Frontal cortex (tissue), 4 donors: Measurements from ENCODE around the gene SUCO. TPM values are rescaled to one million over a fixed set of nuclear protein-coding genes. Genes with fewer than 3 reads are reported as not detected.

Experiments
- DNase-seq, 2 donors: peaks; one replicate each; pipeline ENCODE4 v3.0.0; 2012; ENCODE audit warnings: low spot score in 2 of 2
- FAIRE-seq: peaks from 2 replicates; lab custom pipeline; 2012; peaks lifted over from hg19 to GRCh38; lab: Jason Lieb, UNC
- small RNA-seq: library from RNA; depleted of rRNA; stranded (forward); fragments of <200 nt; gene quantifications from one replicate; pipeline ENCODE3, GENCODE V24; 2014
- total RNA-seq: library from RNA; depleted of rRNA; stranded (reverse); fragments of >200 nt; gene quantifications from one replicate; pipeline ENCODE4 v1.2.3, GENCODE V29; 2014
- donor health status: control.
- donor health status: control.
- donor health status: control.

Gene SUCO
- total RNA-seq, 1 donor from 2014 or later, result 77.0 TPM

DNA sequence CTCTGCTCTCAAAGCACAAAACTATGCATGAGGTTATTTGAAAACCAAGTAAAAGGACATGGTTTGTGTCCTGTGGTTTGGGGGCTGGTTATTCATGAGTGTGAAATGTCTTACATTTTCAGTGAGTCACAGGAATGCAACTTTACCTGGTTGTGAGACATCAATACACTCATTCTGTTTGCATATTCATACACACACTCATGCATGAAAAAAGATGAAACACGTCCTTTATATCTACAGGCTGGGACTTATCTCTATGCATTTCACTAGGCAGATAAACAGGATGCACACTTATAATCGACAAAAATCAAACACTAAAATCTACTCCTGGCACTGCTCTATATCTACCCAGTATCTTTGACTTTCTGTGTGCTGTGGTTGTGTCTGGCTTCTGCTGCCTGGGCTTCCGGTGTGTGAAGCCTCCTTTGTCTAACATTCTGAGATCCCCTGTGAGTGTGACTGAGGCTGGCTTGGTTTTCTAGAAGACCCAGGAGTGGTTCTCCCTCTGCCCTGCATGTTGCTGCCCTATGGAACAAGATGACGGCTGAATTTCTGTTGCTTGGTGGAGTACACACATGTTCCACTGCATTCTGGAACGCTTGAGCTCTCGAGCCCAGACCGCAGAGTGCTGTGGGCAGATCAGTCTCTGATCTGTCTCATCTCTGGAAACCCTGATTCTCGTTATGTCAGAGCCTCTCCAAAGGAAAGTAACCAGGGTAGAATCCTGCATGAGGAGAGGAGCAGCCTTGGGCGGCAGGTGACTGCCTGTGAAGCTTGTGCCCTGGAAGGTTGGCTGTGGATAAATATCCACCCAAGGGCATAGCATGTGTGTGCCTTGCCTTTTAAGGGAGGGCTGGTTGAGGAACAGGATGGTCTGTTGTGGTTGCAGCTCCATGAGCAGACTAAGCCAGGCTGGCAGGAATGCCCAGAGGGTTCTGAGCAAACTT, 106.2 kb downstream of the SUCO start:
- FAIRE-seq (no peak), DNase-seq (no peak)

DNA sequence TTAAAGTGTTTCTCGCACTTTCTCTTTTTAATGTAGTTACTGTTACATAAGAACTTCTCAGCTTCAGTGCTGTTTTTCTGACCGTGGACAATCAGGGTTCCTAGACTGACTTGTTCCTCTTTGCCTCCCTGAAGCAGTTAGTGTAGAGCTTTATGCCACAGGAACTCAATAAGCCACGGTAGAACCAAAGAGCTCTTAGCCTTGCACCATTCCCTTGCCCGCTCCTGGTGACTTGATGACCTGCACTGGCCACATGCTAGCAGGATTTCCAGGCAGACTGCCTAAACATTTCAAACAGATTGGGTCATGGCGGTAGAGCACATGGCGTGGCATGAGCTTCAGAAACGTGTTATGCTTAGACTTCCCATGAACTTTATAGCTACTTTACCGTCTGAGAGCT, 107.2 kb downstream of the SUCO start:
- no peak for DNase-seq
- FAIRE-seq, result no peak

DNA sequence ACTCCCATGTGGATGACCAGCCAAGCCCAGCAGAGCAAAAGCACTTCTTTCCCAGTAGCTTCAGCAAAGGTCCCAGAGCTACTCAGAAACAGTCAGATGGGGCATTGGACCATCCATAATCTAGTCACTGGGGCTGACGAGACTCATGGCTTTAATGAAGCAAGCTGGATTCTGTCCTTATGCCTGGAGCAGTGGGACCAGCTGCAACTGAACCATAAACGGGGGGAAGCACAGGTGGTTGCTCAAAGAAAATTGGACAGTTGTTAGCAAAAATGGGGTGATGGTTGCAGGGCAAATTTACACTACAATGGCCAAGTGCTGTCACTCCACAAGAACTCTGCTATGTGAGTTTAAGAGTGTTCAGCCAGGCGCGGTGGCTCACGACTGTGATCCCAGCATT, 108.5 kb downstream of the SUCO start:
- FAIRE-seq (no peak), DNase-seq (no peak)

DNA sequence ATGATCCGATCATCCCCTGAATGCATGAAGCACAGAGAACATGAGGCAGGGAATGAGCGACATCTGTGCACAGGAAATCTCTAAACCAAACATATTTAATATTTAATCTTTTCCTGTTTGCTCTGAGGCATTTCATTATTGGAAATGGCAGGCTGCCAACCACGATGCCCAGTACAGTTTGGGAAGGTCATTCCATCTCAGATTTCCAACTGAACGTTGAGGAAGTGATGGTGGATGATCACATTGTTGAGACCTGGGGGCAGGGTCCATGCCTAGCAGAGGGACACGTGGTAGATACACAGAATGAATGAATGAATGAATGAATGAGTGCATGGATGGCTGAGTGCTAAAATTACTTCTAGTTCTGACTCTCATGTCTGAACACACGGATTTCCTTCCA, 110.0 kb downstream of the SUCO start:
- DNase-seq, result no peak
- FAIRE-seq, result no peak

DNA sequence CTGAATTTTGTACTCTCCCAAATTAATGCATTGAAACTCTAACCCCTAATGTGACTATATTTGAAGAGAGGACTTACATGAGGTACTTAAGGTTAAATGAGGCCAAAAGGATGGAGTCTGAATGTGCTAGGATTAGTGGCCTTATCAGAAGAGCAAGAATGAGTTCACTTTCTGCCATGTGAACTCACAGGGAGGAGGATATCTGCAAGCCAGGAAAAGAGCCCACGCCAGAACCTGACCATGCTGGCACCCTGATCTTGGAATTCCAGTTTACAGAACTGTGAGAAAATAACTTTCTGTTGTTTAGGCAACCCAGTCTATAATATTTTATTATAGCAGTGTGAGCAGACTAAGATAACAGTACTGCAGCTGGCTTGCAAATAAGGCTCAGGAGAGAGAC, 113.7 kb downstream of the SUCO start:
- no peak for DNase-seq
- no peak for FAIRE-seq

DNA sequence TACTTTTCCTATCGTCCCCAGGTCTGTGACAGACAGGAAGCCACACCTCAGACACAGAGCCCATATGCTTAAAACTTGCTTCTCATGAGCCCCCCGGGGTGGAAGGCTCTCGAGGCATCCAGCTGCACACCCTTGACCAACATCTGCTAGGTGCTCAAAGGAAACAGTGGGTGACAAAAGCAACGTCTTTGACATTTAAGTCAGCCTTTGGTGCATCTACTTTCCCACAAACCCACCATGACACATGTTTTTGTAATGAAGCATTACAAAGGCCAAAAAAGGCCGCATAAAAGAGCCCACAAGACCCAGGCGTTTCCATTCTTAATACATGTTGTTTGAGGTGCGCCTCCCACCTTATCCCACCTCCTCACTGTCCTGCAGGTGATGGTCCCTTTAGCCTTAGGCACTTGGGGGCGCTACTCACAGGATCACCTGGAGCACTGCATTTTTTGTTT, 114.2 kb downstream of the SUCO start:
- no peak for FAIRE-seq
- DNase-seq, result no peak

DNA sequence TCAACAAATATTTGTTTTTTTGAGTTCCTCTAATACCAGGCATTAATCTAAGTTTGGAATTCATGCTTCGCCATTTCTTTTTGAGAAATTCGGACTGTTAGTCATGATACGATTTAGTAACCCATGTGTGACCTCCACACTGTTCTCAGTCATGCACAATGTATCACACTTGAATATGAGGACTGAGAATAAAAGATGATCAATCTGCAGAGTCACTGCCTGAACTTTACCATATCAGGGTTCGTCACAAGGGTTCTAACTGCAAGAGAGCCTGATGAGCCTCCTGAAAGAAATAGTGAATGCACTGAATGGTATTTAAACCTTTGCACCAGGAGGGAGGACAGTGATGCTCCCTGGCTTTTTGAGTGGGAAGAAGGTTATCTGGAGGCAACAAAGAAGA, 115.0 kb downstream of the SUCO start:
- FAIRE-seq (no peak), DNase-seq (no peak)

DNA sequence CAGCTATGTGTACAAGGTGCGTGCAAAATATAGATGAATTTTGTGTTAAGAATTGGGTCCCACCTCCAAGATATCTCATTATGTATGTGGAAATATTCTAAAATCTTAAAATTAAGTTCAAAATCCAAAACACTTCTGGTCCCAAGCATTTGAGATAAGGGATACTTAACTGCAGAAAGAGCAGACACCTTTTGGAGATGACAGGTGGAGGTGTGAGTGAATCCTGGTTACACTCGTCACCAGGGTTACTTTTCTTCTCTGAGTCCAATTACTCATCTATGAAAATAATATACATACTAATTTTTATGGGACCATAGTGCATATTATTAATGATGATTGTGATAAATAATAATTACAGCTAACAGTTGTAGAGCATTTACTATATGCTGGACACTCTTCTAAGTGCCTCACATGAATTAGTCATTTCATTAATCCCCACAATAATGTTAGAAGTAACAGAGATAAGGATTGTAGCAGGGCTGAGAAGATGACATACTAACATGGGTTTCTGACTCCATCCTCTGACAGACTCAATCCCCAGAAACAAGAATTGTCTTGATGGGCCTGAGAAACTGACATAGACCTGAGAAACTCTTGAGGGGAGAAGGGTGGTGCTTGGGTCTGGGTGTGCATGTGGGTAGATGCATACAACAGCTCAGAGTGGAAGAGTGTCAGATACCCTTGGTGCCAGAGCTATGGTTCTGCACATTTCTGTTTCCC, 117.7 kb downstream of the SUCO start:
- DNase-seq, result no peak
- no peak for FAIRE-seq

DNA sequence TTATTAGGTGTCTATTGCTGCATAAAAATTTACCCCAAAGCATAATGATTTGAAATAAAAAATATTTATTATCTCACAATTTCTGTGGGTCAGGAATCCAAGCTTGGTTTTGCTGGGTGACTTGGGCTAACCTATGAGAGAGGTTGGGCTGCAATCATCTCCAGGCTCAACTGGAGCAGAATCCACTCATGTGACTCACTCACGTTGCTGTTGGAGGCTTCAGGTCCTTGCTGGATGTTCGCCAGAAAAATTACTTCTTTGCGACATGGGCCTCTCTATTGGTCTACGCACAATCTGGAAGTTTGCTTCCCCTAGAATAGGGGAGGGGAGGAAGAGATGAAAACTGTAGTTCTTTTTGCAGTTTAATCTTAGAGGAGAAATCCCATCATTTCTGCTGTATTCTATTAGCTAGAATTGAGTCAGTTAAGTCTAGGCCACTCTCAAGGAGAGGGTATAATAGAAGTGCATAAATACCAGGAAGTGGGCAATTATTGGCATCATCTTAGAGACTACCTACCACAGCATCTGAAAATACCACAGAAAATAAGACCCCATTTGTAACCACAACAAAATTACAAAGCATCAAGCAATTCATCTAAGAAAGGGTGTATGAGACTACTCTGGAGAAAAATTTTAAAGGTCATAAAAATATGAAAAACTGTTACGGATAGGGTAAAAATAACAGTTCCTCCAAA, 120.2 kb downstream of the SUCO start:
- DNase-seq (no peak), FAIRE-seq (no peak)

DNA sequence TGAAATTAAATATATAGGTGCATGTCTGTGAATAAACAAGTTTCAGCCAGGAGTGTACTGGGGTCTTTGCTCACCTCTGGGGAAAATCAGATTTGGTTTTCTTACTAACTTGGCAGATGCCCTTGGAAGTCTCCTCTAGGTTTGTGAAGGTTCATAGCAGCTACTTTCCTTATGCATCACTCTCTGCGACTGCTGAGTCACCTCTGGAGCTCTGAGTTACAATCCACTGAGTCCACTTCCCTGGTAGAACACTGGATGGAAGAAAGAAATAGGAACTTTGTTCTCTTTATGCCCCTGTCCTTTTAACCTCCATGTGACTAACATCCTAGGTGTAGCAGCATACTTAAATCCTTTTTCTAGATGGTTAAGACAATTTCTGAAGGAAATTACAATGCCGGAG, 121.6 kb downstream of the SUCO start:
- DNase-seq (no peak), FAIRE-seq (no peak)

DNA sequence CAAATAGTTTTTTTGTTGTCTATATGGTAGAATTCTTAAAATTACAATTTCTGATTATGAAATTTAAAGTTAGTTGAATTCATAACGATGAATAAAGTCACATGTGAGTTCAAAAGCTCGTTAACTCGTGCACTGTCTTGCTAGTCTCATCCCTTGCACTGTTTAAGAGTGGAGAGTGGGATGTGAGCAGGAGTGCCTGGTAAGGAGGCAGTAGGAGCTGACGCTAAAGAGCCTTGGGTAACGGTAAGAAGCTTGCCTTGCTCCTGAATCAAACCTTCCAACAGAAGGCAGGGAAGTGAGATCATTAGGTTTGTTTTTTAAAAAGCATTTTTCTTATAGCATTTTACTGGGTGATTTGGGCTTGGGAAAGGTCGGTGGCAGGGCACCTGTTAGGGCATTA, 123.6 kb downstream of the SUCO start:
- FAIRE-seq (no peak), DNase-seq (no peak)

DNA sequence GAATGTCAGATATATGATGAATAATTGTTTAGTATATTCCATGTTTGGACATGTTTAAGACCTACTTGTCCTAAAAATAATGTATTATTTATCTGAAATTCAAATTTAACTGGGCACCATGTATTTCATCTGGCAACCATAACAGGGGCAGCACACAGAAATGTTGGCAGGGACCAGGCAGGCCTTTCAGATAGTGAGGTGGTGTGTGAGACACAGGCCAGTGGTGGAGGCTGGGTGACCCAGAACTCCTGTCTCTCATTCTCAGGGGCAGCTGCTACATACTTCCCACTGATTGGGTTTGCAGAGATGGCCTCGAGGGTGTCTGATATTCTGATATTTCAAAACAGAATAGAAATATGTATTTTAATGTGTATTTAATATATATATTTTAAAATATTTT, 124.6 kb downstream of the SUCO start:
- DNase-seq, result no peak
- no peak for FAIRE-seq

DNA sequence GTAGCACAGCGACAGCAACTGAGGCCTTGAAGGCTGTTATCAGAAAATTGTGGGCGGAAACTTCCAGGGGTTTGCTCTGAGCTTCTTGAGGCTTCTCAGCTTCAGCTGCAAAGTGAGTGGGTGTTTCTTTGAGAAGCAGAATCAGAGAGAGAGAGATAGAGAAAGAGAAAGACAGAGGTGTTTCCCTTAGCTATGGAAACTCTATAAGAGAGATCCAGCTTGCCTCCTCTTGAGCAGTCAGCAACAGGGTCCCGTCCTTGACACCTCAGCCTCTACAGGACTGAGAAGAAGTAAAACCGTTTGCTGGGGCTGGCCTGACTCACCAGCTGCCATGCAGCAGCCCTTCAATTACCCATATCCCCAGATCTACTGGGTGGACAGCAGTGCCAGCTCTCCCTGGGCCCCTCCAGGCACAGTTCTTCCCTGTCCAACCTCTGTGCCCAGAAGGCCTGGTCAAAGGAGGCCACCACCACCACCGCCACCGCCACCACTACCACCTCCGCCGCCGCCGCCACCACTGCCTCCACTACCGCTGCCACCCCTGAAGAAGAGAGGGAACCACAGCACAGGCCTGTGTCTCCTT, 126.0 kb downstream of the SUCO start, which contains the start of gene FASLG:
FASLG (plus strand) TSS at position 233 of the 583 bp plus-strand sequence; CDS start at position 332, 99 bp downstream.
- no peak for DNase-seq

DNA sequence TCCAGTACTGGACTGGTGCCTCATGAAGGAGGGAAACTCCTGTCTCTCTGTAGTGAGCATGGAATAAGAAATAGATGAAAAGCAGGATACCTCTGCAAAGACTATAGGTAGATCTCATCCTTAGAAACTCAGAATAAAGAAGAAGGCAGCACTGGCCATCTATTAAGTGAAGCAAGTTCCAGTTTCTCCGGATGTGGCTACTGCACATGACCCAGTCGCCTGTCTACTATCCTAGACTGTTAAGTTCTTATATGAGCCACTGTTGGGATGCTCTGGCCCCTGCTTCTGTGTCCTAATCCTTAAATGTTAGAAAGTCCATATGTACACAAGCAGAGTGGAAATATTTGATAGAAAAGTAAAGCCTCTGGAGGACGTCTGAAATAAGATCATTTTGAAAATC, 128.2 kb downstream of the SUCO start:
- no peak for DNase-seq
- FAIRE-seq, result no peak

More for the DNA sequence above, 126.0 kb downstream of the SUCO start, which contains the start of gene FASLG:
- no peak for FAIRE-seq

Small RNA genes lying within 50 kb of the gene (small RNA-seq; reads per million reads assigned to genes)
- gene RNU6-693P, result not detected

Other genes starting within 250 kb of the SUCO start
- gene C1orf105, start 112.5 kb upstream of the SUCO start, total RNA-seq, result not detected
- gene PIGC, start 89.1 kb upstream of the SUCO start, total RNA-seq, result 28.1 TPM
- gene FASLG, start 126.0 kb downstream of the SUCO start, total RNA-seq, result not detected